ENCODE measurements around the gene DACH1.

DACH1 gene

DNA sequence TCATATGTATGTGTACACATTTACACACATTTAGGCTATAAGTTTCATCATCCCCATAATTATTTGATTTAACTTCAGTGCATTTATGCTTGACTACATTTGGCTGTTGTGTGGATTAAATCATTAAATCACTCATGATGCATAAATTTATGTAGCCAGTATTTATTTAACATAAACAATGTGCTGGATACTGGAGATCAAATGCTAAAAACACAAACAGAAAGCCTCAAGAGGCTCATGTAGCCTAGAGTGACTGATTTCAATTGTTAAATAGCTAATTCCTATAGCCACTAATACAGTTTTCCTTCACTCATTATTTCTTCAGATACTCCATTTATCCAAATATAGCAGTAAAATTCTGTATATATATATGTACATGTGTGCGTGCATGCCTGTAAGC is 376.0 kb downstream of the DACH1 start:
- H3K9ac ChIP-seq (ENCODE audit: low read depth, low read length), result no peak overlapping the region
- H3K4me3 ChIP-seq (ENCODE audit: low read depth, low read length), result no peak overlapping the region
- H3K4me1 ChIP-seq (ENCODE audit: control insufficient read depth, insufficient read depth, low read length), result no peaks in the 10 kb centered on the region
- H3K27ac ChIP-seq (ENCODE audit: low read depth, low read length), result no peak overlapping the region
- no peaks in the 10 kb centered on the region for H3K27me3 ChIP-seq (ENCODE audit: control insufficient read depth, insufficient read depth, low read length)
- H3K36me3 ChIP-seq (ENCODE audit: control insufficient read depth, insufficient read depth, low read length), result no peaks in the 10 kb centered on the region
- no peaks in the 10 kb centered on the region for H3K9me3 ChIP-seq (ENCODE audit: control insufficient read depth, insufficient read depth, low read length)

DNA sequence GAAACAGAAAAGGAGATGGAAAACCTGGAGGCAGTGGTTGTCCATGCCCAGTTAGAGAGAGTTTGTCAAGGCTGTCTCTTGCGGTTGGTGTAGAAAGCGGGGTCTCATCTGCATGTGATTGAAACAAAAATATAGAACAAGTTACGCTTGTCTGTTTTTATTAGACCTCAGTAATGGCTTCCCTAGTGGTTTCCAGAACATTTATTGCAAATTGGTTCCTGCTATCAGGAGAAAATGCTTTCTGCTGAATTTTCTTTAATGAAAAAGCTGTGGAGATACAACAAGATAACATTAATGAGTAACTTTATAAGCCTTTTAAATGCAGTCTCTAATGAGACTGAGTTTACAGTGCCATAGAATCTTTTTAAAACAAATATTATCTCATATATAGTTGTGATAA is 378.0 kb downstream of the DACH1 start:
- Histone ChIP-seq H3K4me3 (ENCODE audit: low read depth, low read length) (no peak overlapping the region), H3K36me3 (ENCODE audit: control insufficient read depth, insufficient read depth, low read length) (no peaks in the 10 kb centered on the region), H3K4me1 (ENCODE audit: control insufficient read depth, insufficient read depth, low read length) (no peaks in the 10 kb centered on the region), H3K9me3 (ENCODE audit: control insufficient read depth, insufficient read depth, low read length) (no peaks in the 10 kb centered on the region), H3K27me3 (ENCODE audit: control insufficient read depth, insufficient read depth, low read length) (no peaks in the 10 kb centered on the region), H3K27ac (ENCODE audit: low read depth, low read length) (no peak overlapping the region), H3K9ac (ENCODE audit: low read depth, low read length) (no peak overlapping the region)

DNA sequence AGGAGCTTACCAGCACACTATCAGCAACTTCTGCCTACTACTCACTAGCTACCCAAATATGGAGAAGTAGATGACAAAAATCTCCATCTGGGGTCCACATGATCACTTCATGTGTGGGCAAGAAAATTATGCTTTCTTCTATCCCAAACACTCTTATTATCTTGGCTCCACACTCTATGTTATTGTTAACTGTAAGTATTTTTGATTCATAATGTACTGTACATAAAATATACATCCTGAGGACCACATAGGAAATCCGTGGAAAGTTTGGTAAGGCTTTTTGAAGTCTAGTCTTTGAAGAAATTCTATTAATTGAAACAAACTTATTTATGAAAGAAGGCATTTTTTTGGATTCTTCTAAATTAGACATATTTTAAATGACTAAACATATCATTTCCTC is 378.8 kb downstream of the DACH1 start:
- Histone ChIP-seq H3K27me3 (ENCODE audit: control insufficient read depth, insufficient read depth, low read length) (no peaks in the 10 kb centered on the region), H3K4me1 (ENCODE audit: control insufficient read depth, insufficient read depth, low read length) (no peaks in the 10 kb centered on the region), H3K9me3 (ENCODE audit: control insufficient read depth, insufficient read depth, low read length) (no peaks in the 10 kb centered on the region), H3K27ac (ENCODE audit: low read depth, low read length) (no peak overlapping the region), H3K9ac (ENCODE audit: low read depth, low read length) (no peak overlapping the region), H3K36me3 (ENCODE audit: control insufficient read depth, insufficient read depth, low read length) (no peaks in the 10 kb centered on the region), H3K4me3 (ENCODE audit: low read depth, low read length) (no peak overlapping the region)

DNA sequence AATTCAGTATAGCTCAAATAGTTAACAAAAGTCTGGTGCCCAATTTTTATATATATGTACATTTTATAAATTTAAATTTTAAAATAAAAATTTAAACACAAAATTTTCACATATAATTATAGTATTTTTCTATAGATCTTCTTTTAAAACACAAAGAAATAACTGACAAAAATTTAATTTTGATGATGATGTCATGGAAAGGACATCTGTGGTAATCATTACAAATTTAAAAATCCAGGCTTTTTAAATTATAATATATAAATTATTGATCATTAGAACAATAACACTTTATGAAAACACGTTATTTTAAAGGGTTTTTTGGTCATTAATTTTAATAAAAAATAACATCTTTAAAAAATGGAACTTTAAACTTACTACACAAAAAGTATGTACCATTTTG is 381.1 kb downstream of the DACH1 start:
- Histone ChIP-seq H3K27ac (ENCODE audit: low read depth, low read length) (no peak overlapping the region), H3K4me3 (ENCODE audit: low read depth, low read length) (no peak overlapping the region), H3K9me3 (ENCODE audit: control insufficient read depth, insufficient read depth, low read length) (no peaks in the 10 kb centered on the region), H3K4me1 (ENCODE audit: control insufficient read depth, insufficient read depth, low read length) (no peaks in the 10 kb centered on the region), H3K9ac (ENCODE audit: low read depth, low read length) (no peak overlapping the region), H3K36me3 (ENCODE audit: control insufficient read depth, insufficient read depth, low read length) (no peaks in the 10 kb centered on the region), H3K27me3 (ENCODE audit: control insufficient read depth, insufficient read depth, low read length) (no peaks in the 10 kb centered on the region)

DNA sequence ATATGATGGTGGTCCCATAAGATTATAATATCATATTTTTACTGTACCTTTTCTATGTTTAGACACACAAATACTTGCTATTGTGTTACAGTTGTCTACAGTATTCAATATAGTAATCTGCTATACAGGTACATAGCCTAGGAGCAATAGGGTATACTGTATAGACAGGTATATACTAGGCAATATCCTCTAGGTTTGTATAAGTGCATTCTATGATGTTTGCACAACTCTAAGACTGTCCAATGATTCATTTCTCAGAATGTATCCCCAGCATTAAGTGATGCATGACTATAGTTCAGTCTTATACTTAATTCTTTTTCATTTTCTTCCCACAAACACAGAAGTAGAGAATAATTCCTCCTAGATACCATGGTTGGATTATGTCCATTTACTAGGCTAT is 383.3 kb downstream of the DACH1 start:
- no peaks in the 10 kb centered on the region for H3K36me3 ChIP-seq (ENCODE audit: control insufficient read depth, insufficient read depth, low read length)
- H3K27ac ChIP-seq (ENCODE audit: low read depth, low read length), result no peak overlapping the region
- H3K9me3 ChIP-seq (ENCODE audit: control insufficient read depth, insufficient read depth, low read length), result no peaks in the 10 kb centered on the region
- H3K9ac ChIP-seq (ENCODE audit: low read depth, low read length), result no peak overlapping the region
- H3K4me1 ChIP-seq (ENCODE audit: control insufficient read depth, insufficient read depth, low read length), result no peaks in the 10 kb centered on the region
- H3K27me3 ChIP-seq (ENCODE audit: control insufficient read depth, insufficient read depth, low read length), result no peaks in the 10 kb centered on the region
- H3K4me3 ChIP-seq (ENCODE audit: low read depth, low read length), result no peak overlapping the region

DNA sequence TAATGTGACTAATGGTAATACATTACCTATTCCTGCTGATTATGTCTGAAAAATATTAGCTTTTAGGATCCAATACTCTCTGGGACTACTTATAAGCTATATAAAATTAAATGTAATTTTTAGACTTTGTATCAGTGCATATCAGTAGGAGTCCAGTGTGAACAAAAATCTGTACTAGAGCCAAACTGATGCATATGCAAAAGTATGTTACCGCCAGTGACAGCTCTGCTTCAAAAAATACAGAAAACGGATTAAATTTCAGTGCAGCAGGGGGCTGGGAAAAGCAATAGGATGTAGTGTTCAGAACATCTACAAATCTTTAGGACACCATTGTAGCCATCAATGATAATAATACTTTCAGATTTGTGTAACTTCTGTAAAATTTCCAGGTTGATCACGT is 385.5 kb downstream of the DACH1 start:
- H3K9me3 ChIP-seq (ENCODE audit: control insufficient read depth, insufficient read depth, low read length), result no peaks in the 10 kb centered on the region
- H3K4me3 ChIP-seq (ENCODE audit: low read depth, low read length), result no peak overlapping the region
- H3K36me3 ChIP-seq (ENCODE audit: control insufficient read depth, insufficient read depth, low read length), result no peaks in the 10 kb centered on the region
- H3K27me3 ChIP-seq (ENCODE audit: control insufficient read depth, insufficient read depth, low read length), result no peaks in the 10 kb centered on the region
- no peaks in the 10 kb centered on the region for H3K4me1 ChIP-seq (ENCODE audit: control insufficient read depth, insufficient read depth, low read length)
- no peak overlapping the region for H3K27ac ChIP-seq (ENCODE audit: low read depth, low read length)
- H3K9ac ChIP-seq (ENCODE audit: low read depth, low read length), result no peak overlapping the region

DNA sequence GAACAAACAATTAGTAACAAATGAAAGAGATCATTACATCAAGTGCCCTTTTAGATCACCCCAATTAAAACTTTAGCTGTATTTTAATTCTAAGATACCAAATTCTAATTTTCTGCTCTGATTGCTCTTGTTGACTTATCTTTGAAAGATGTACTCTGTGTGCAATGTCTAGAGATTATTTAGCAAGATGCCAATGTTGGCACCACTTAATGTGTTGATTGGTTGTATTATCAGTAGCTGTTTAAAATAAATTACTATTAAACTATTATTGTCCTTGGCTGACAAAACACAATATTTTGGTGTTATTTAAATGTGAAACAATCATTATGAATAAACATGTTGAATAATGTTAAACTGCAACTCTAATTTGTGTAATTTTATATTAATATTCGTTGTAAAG is 386.0 kb downstream of the DACH1 start:
- H3K9ac ChIP-seq (ENCODE audit: low read depth, low read length), result no peak overlapping the region
- no peak overlapping the region for H3K27ac ChIP-seq (ENCODE audit: low read depth, low read length)
- H3K36me3 ChIP-seq (ENCODE audit: control insufficient read depth, insufficient read depth, low read length), result no peaks in the 10 kb centered on the region
- no peak overlapping the region for H3K4me3 ChIP-seq (ENCODE audit: low read depth, low read length)
- H3K4me1 ChIP-seq (ENCODE audit: control insufficient read depth, insufficient read depth, low read length), result no peaks in the 10 kb centered on the region
- H3K27me3 ChIP-seq (ENCODE audit: control insufficient read depth, insufficient read depth, low read length), result no peaks in the 10 kb centered on the region
- H3K9me3 ChIP-seq (ENCODE audit: control insufficient read depth, insufficient read depth, low read length), result no peaks in the 10 kb centered on the region

DNA sequence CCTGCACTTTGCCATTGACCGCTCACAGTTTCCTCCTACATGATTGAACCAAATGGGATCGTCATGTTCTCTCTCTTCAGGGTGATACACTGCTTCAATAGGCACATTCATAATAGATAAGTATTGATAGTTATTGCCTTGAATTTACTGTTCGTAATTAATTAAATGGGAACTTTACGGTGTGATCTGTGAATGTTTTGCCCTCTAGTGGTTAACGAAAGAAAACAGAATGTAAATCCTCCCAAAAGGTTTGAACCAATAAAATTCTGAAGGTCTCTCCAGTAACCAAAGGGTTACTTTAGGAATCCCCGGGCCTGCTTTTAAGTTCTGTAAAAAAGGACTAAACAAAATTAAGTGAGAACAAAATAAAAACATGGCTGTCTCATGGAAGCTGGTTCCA is 389.3 kb downstream of the DACH1 start:
- Histone ChIP-seq H3K36me3 (ENCODE audit: control insufficient read depth, insufficient read depth, low read length) (no peaks in the 10 kb centered on the region), H3K27ac (ENCODE audit: low read depth, low read length) (no peak overlapping the region), H3K27me3 (ENCODE audit: control insufficient read depth, insufficient read depth, low read length) (no peaks in the 10 kb centered on the region), H3K4me1 (ENCODE audit: control insufficient read depth, insufficient read depth, low read length) (no peaks in the 10 kb centered on the region), H3K9ac (ENCODE audit: low read depth, low read length) (no peak overlapping the region), H3K9me3 (ENCODE audit: control insufficient read depth, insufficient read depth, low read length) (no peaks in the 10 kb centered on the region), H3K4me3 (ENCODE audit: low read depth, low read length) (no peak overlapping the region)

DNA sequence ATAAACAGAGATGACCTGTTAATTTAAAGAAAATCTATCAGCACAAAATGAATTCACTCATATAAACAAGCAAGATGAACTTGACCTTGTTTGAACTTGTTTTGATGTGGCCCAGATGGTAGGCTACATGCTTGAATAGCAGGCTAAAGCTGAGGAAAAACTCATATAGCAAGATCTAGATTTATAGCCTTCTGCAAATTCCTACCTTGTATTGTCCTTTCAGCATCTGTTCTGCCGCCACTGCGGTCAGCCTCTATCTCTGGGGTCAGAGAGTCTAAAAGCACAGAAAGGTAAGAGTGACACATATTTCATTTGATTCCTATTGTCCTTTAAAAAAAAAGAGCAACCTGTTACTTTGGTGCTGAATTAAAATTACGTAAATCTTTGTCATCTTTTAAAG is 392.1 kb downstream of the DACH1 start:
- no peak overlapping the region for H3K27ac ChIP-seq (ENCODE audit: low read depth, low read length)

DNA sequence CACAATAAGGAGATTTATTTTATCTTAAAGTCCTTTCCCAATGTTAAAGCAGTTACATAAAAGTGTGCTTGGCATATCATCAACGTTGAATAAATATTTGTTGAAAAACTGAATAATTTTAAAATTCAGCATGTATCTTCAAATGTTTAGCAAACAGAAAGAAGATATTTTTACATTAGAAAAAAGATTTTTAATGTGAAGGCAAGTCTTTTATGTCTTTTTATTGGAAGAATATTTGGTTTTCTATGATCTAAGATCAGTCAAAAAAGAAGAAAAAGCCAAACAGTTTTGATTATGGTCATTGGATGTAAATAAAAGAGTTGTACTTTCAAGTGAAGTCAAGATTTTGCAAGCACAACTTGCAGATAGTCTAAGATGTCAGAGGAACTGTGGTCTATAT is 397.4 kb downstream of the DACH1 start:
- Histone ChIP-seq H3K4me3 (ENCODE audit: low read depth, low read length) (no peak overlapping the region), H3K36me3 (ENCODE audit: control insufficient read depth, insufficient read depth, low read length) (no peaks in the 10 kb centered on the region)

More for the DNA sequence above, 392.1 kb downstream of the DACH1 start:
- no peaks in the 10 kb centered on the region for H3K36me3 ChIP-seq (ENCODE audit: control insufficient read depth, insufficient read depth, low read length)
- no peak overlapping the region for H3K4me3 ChIP-seq (ENCODE audit: low read depth, low read length)
- H3K9ac ChIP-seq (ENCODE audit: low read depth, low read length), result no peak overlapping the region
- no peaks in the 10 kb centered on the region for H3K27me3 ChIP-seq (ENCODE audit: control insufficient read depth, insufficient read depth, low read length)
- H3K4me1 ChIP-seq (ENCODE audit: control insufficient read depth, insufficient read depth, low read length), result no peaks in the 10 kb centered on the region
- H3K9me3 ChIP-seq (ENCODE audit: control insufficient read depth, insufficient read depth, low read length), result no peaks in the 10 kb centered on the region

DNA sequence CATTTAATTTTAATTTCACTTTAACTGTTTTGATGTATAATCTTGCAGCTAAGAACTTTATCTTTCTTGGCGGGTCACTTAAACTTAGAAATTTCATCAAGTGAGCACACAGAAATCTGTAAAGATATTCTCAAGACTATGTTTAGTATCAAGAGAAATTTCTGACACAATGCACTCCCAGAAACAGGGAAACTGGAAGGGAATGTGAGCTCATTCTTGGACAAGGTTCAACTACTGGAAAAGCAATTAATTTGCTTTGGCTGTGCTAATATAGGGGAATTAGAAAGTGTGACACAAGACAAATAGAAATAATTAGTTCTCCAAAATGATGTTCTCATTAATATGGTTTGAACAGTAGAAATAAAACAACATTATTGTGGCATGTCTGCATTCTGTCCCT is 402.3 kb downstream of the DACH1 start:
- H3K27ac ChIP-seq (ENCODE audit: low read depth, low read length), result no peak overlapping the region
- 0 out of 2 replicates have a peak, but pooled peaks cover 3% of the 10 kb centered on the region for H3K4me1 ChIP-seq (ENCODE audit: control insufficient read depth, insufficient read depth, low read length)
- no peaks in the 10 kb centered on the region for H3K9me3 ChIP-seq (ENCODE audit: control insufficient read depth, insufficient read depth, low read length)
- no peaks in the 10 kb centered on the region for H3K27me3 ChIP-seq (ENCODE audit: control insufficient read depth, insufficient read depth, low read length)
- no peak overlapping the region for H3K9ac ChIP-seq (ENCODE audit: low read depth, low read length)
- no peak overlapping the region for H3K4me3 ChIP-seq (ENCODE audit: low read depth, low read length)
- no peaks in the 10 kb centered on the region for H3K36me3 ChIP-seq (ENCODE audit: control insufficient read depth, insufficient read depth, low read length)

More for the DNA sequence above, 397.4 kb downstream of the DACH1 start:
- H3K27ac ChIP-seq (ENCODE audit: low read depth, low read length), result no peak overlapping the region
- no peaks in the 10 kb centered on the region for H3K9me3 ChIP-seq (ENCODE audit: control insufficient read depth, insufficient read depth, low read length)
- H3K9ac ChIP-seq (ENCODE audit: low read depth, low read length), result no peak overlapping the region
- 0 out of 2 replicates have a peak, but pooled peaks cover 3% of the 10 kb centered on the region for H3K4me1 ChIP-seq (ENCODE audit: control insufficient read depth, insufficient read depth, low read length)
- H3K27me3 ChIP-seq (ENCODE audit: control insufficient read depth, insufficient read depth, low read length), result no peaks in the 10 kb centered on the region

DNA sequence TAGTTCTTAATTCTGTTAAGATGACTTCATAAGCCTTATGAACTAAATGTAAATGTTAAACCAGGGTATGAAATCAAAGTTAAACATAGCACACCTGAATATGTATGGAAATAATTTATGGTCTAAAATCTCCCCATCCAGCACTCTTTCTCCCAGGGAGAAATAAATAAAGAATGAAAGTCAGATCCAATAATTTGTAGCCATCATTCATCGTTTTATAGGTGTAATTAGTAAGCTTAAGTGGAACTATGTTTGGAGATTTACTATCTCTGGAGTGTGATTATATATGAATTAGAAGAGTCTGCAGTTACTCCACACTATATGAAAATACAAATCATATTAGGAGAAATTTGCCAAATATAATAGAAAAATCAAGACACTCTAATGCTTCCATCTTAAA is 405.1 kb downstream of the DACH1 start:
- Histone ChIP-seq H3K4me3 (ENCODE audit: low read depth, low read length) (no peak overlapping the region), H3K36me3 (ENCODE audit: control insufficient read depth, insufficient read depth, low read length) (no peaks in the 10 kb centered on the region), H3K27ac (ENCODE audit: low read depth, low read length) (no peak overlapping the region), H3K4me1 (ENCODE audit: control insufficient read depth, insufficient read depth, low read length) (no peaks in the 10 kb centered on the region), H3K9ac (ENCODE audit: low read depth, low read length) (no peak overlapping the region), H3K9me3 (ENCODE audit: control insufficient read depth, insufficient read depth, low read length) (no peaks in the 10 kb centered on the region), H3K27me3 (ENCODE audit: control insufficient read depth, insufficient read depth, low read length) (no peaks in the 10 kb centered on the region)

All from HUES48 (cell line).